K562 (cell line): ENCODE data around the gene CACNA2D3. TPM values are rescaled to one million over a fixed set of nuclear protein-coding genes. Genes with fewer than 3 reads are reported as not detected.
A peak's percentile ranks its signal among the peaks of the same experiment; 100 is the strongest.

Experiments
- ATAC-seq: fragments of 200-7000 bp; cut with Tn5 transposase; 3 replicates; pipeline ENCODE4 v1.9.1; 2020; ENCODE audit warnings: moderate library complexity
- BruUV-seq: library from RNA; stranded (reverse); fragments of 400-500 nt; replicated peaks from 2 replicates; lab custom pipeline; 2021; lab: Mats Ljungman, UMichigan
- CTCF ChIA-PET: fragments of 300-600 bp; formaldehyde crosslinking; extraction: SDS; loops from one replicate; lab custom pipeline; 2021; ENCODE audit warnings: low intra/inter-chr PET ratio; lab: Yijun Ruan, JAX
- POLR2A ChIA-PET: fragments of 300-600, 350-650 bp; sonication (Branson Sonifier 250); formaldehyde crosslinking; extraction: SDS; loops from one replicate; lab custom pipeline; 2021; ENCODE audit warnings: antibody characterized with exemption, inconsistent platforms; lab: Yijun Ruan, JAX
- DNase-seq, 4 experiments: peaks; one replicate each; pipeline versions ENCODE4 v3.0.0 to v3.0.0-alpha.2; 2011 to 2018; ENCODE audit warnings: low spot score in 3 of 4, mixed read lengths in 3 of 4; ENCODE audit errors: extremely low read depth in 1 of 4
- FAIRE-seq: peaks from 2 replicates; lab custom pipeline; 2011; peaks lifted over from hg19 to GRCh38; lab: Jason Lieb, UNC
- H2AFZ ChIP-seq: 2 replicates; pipeline ENCODE4 v1.6.0; 2011; ENCODE audit warnings: low read depth, low read length, control low read depth, inconsistent platforms
- H3K27ac ChIP-seq: fragments of 200-600 bp; 3 replicates; pipeline ENCODE4 v1.8.0; 2011; ENCODE audit warnings: low read depth, mild to moderate bottlenecking, control low read depth, inconsistent platforms, low read length, moderate library complexity, mixed read lengths; ENCODE audit errors: extremely low read depth
- H3K27me3 ChIP-seq, 2 experiments: fragments of 300-600 bp in 1 of 2; 2 replicates in 1 of 2; 3 replicates in 1 of 2; pipeline versions ENCODE4 v1.6.0 to v1.8.0; 2011; ENCODE audit warnings: inconsistent platforms in 2 of 2, low read length in 2 of 2, mild to moderate bottlenecking in 1 of 2, mixed read lengths in 1 of 2, moderate library complexity in 1 of 2; ENCODE audit not compliant: control insufficient read depth in 2 of 2, insufficient read depth in 2 of 2
- H3K36me3 ChIP-seq: fragments of 300-600 bp; 3 replicates; pipeline ENCODE4 v1.8.0; 2011; ENCODE audit warnings: mild to moderate bottlenecking, low read length, inconsistent platforms; ENCODE audit not compliant: control insufficient read depth, insufficient read depth
- H3K4me1 ChIP-seq, 2 experiments: fragments of 200-600 bp in 1 of 2; replicated peaks in 1 of 2; 2 replicates in 1 of 2; 3 replicates in 1 of 2; pipeline versions ENCODE4 v1.5.1 to v1.8.0; 2011; ENCODE audit warnings: inconsistent platforms in 2 of 2, low read length in 2 of 2, mild to moderate bottlenecking in 1 of 2, mixed read lengths in 1 of 2, moderate library complexity in 1 of 2; ENCODE audit not compliant: control insufficient read depth in 2 of 2, insufficient read depth in 2 of 2
- H3K4me2 ChIP-seq: 2 replicates; pipeline ENCODE4 v1.6.1; 2011; ENCODE audit warnings: low read length, control low read depth, inconsistent platforms, mixed read lengths; ENCODE audit not compliant: insufficient read depth
- H3K4me3 ChIP-seq: fragments of 200-600 bp; sonication (generic), shearing (Covaris generic); 2 replicates; pipeline ENCODE4 v1.5.1; 2016; ENCODE audit warnings: control low read depth, inconsistent platforms
- H3K79me2 ChIP-seq: fragments of 200-600 bp; 3 replicates; pipeline ENCODE4 v1.8.0; 2011; ENCODE audit warnings: low read length, inconsistent platforms; ENCODE audit not compliant: control insufficient read depth, insufficient read depth
- H3K9ac ChIP-seq, 2 experiments: 2 replicates each; pipeline versions ENCODE4 v1.6.0 to v1.6.1; 2011; ENCODE audit warnings: low read depth in 2 of 2, low read length in 2 of 2, control low read depth in 1 of 2, inconsistent platforms in 1 of 2, mild to moderate bottlenecking in 1 of 2, mixed read lengths in 1 of 2; ENCODE audit not compliant: insufficient read depth in 1 of 2
- H3K9me1 ChIP-seq: one replicate; pipeline ENCODE4 v1.6.0; 2011; ENCODE audit warnings: inconsistent platforms, mild to moderate bottlenecking, low read length, moderate library complexity; ENCODE audit not compliant: control insufficient read depth, insufficient read depth
- H3K9me3 ChIP-seq: replicated peaks from 2 replicates; pipeline ENCODE4 v1.5.1; 2011; ENCODE audit warnings: low read depth, low read length, inconsistent platforms; ENCODE audit not compliant: control insufficient read depth, insufficient read depth
- H4K20me1 ChIP-seq: replicated peaks from 2 replicates; pipeline ENCODE4 v1.6.1; 2011; ENCODE audit warnings: low read length, inconsistent platforms, mixed read lengths; ENCODE audit not compliant: control insufficient read depth, insufficient read depth
- ATF7 ChIP-seq: fragments of 450-650 bp; IDR thresholded peaks from 2 replicates; pipeline ENCODE4 v1.7.1; 2014; ENCODE audit warnings: mild to moderate bottlenecking, moderate library complexity
- CHAMP1 ChIP-seq: fragments of 450-650 bp; IDR thresholded peaks from 2 replicates; pipeline ENCODE4 v1.6.1; 2016; ENCODE audit warnings: mild to moderate bottlenecking
- GTF2A2 ChIP-seq: IDR thresholded peaks from 2 replicates; pipeline ENCODE4 v1.6.1; 2016; ENCODE audit warnings: mild to moderate bottlenecking, missing genetic modification characterization, missing compliant biosample characterization
- NFATC3 ChIP-seq: fragments of 450-650 bp; IDR thresholded peaks from 2 replicates; pipeline ENCODE4 v1.6.1; 2017; ENCODE audit warnings: mild to moderate bottlenecking
- NFIC ChIP-seq: fragments of 450-650 bp; IDR thresholded peaks from 2 replicates; pipeline ENCODE4 v1.6.1; 2017; ENCODE audit warnings: mild to moderate bottlenecking, inconsistent platforms
- RBBP5 ChIP-seq: fragments of 200-600 bp; sonication (generic); IDR thresholded peaks from 2 replicates; pipeline ENCODE4 v1.6.1; 2012; ENCODE audit warnings: borderline replicate concordance, mild to moderate bottlenecking, low read length, control low read depth, inconsistent platforms; ENCODE audit not compliant: insufficient read depth, poor library complexity, severe bottlenecking
- SIX5 ChIP-seq, 2 experiments: IDR thresholded peaks; 2 replicates each; pipeline ENCODE4 v1.6.1; 2011; ENCODE audit warnings: low read length in 2 of 2, borderline replicate concordance in 1 of 2, low read depth in 1 of 2, mild to moderate bottlenecking in 1 of 2, moderate library complexity in 1 of 2; ENCODE audit not compliant: insufficient read depth in 1 of 2
- WGBS: fragments of 100-300 bp; shearing (Covaris generic); methylation state at CpG from one replicate; pipeline ENCODE4 v1.1.6; 2016; ENCODE audit warnings: low coverage, mixed read lengths; ENCODE audit not compliant: insufficient coverage; ENCODE audit errors: missing lambda C conversion rate; 5-methylcytosine and 5-hydroxymethylcytosine counted together
- in situ Hi-C: fragments of 300-500 bp; cut with MboI; formaldehyde crosslinking; loops from 4 replicates; pipeline ENCODE4 v1.15.0; 2018; ENCODE audit warnings: inconsistent platforms, mixed read lengths
- intact Hi-C: fragments of 100-400 bp; cut with micrococcal nuclease; formaldehyde crosslinking; loops from 2 replicates; pipeline ENCODE4 v1.14.2; 2022
- polyA plus RNA-seq, 8 experiments: library from polyadenylated mRNA; depleted of rRNA in 4 of 8; stranded (reverse) in 5 of 8; unstranded in 3 of 8; fragments of >200 nt; fragmentation: Nextera tagmentation in 2 of 8; fragmentation: Illumina TruSeq in 1 of 8; extraction: Ambion mirVana in 2 of 8; extraction: Trizol in 1 of 8; gene quantifications; 2 replicates each; pipeline versions ENCODE4 v1.2.1 to v1.2.3, GENCODE V29; 2011 to 2014; ENCODE audit warnings: inconsistent platforms in 1 of 8, missing spikeins in 1 of 8
- total RNA-seq, 7 experiments: library from RNA; depleted of rRNA in 6 of 7; stranded (reverse); fragments of >200 nt in 6 of 7; fragmentation: Illumina TruSeq in 2 of 7; extraction: Trizol in 2 of 7; gene quantifications; 2 replicates each; pipeline versions ENCODE4 v1.2.1 to v1.2.3, GENCODE V29; 2011 to 2021; ENCODE audit warnings: low replicate concordance in 1 of 7
- TF ChIP-seq, protein P1 (sequence below), 3 experiments: fragments of 200-800 bp in 1 of 3; sonication (Bioruptor generic) in 1 of 3; sonication (generic) in 1 of 3; formaldehyde crosslinking in 1 of 3; IDR thresholded peaks; 2 replicates each; pipeline versions ENCODE4 v1.6.1 to v1.8.0; 2016 to 2022; ENCODE audit warnings: mild to moderate bottlenecking in 2 of 3, missing compliant biosample characterization in 2 of 3, missing genetic modification characterization in 2 of 3, missing genetic modification reagents in 1 of 3

CACNA2D3 gene
- total and polyA plus RNA-seq, 9 of the 15 experiments (the other 6 are each of a cell fraction or from before 2014, with no cell fraction given): 0.01 TPM; not detected in 8

DNA sequence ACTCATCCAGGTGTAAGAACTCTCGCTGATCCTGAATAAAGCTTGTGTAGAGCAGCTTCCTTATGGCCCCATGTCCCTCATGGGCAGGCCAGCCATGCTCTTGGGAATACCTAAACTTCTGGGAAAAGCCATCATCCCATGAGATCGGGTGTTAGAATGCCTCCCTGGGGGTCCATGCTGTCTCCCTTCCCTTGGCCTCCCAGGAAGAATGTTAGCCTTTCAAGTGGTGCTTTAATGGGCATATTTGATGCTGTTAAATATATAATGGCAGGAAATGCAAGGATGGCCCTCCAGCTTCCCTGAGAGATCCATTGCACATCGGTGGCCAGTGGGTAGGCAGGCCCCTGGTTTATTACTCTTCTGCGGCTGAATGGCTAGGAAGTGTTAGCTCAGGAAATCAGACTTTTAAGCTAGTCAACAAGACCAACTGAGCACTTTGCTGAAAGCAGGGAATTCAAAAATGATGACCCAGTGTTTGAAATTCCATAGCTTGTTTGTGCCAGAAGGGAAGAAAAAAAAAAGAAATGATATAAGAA, 866.0 kb downstream of the CACNA2D3 start (continued):
- no peak for TF ChIP-seq SIX5 (IDR thresholded peaks at IDR 0.05; ENCODE audit: borderline replicate concordance in 1 of 2, insufficient read depth in 1 of 2, low read depth in 1 of 2, low read length in 2 of 2)
- TF ChIP-seq ATF7: no peak

- Histone ChIP-seq H2AFZ (no peak overlapping the region), H3K9me3 (no peaks in the 10 kb centered on the region), H3K9me1 (no peaks in the 10 kb centered on the region), H3K9ac (no peak overlapping the region), H3K4me1 (no peaks in the 10 kb centered on the region), H3K36me3 (no peaks in the 10 kb centered on the region), H4K20me1 (no peaks in the 10 kb centered on the region), H3K27me3 (no peaks in the 10 kb centered on the region; a peak in 1 of 5 replicates), H3K4me3 (no peak overlapping the region), H3K4me2 (no peak overlapping the region), H3K27ac (no peak overlapping the region), H3K79me2 (no peaks in the 10 kb centered on the region)
- BruUV-seq: no TSS peak
- no peak for FAIRE-seq
- CTCF ChIA-PET: no interaction called here
- in situ Hi-C loops (no loop called here), intact Hi-C loops (loop anchor here (10.0 kb wide), 1 partner anchor 114 kb away; no protein-coding TSS in a partner anchor)
- ATAC-seq: no peak
- TF ChIP-seq, protein P1, sequence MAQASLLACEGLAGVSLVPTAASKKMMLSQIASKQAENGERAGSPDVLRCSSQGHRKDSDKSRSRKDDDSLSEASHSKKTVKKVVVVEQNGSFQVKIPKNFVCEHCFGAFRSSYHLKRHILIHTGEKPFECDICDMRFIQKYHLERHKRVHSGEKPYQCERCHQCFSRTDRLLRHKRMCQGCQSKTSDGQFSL (CRISPR knock-in tag; IDR thresholded peaks at IDR 0.05): no peak
- TF ChIP-seq, protein P1 (tag; IDR thresholded peaks at IDR 0.05): no peak
- TF ChIP-seq GTF2A2 (no peak), NFATC3 (no peak), RBBP5 (no peak), CHAMP1 (no peak), NFIC (peak; percentile 79)
- 5% methylated on average over 3 of the region's 5 CpGs for WGBS
- POLR2A ChIA-PET: no interaction called here
- DNase-seq: no peak
These were observed 866.7 kb downstream of the CACNA2D3 start for GRCh38 chr3:54988838-54989630.
